ENCODE measurements around the gene TPK1. TPM values are rescaled to one million over a fixed set of nuclear protein-coding genes. Genes with fewer than 3 reads are reported as not detected.

TPK1 gene
- total and polyA plus RNA-seq, 5 donors: 5.5 to 8.8 (median 7.5) TPM

DNA sequence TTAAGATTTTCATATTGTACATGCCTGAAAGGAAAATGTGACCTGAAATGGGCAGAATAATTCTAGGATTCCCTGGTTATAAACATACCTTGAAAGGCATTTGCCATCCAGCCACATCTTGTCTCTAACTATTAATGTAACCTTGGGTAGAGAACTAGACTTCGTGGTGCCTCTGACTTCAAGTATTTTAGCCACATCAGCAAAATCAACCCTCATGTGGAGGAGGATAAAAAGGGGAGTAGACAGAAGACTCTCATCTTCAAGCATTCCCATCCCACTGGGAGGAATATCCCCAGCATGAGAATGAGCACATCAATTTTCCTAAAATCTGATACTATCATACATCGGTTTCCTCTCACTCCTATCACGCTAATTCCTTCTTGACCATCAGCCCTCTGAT is 267.6 kb downstream of the TPK1 start:
- Histone ChIP-seq H3K4me3 (ENCODE audit: low read length) (no peak overlapping the region), H3K27ac (ENCODE audit: low read length) (no peak overlapping the region), H3K27me3 (ENCODE audit: control insufficient read depth, insufficient read depth) (no peaks in the 10 kb centered on the region), H3K9me3 (ENCODE audit: control insufficient read depth, low read length) (no peaks in the 10 kb centered on the region), H3K4me1 (ENCODE audit: control insufficient read depth, insufficient read depth, low read length) (no peaks in the 10 kb centered on the region)
- intact Hi-C loops (cut with DNase I): no loop called here
- ATAC-seq (no peak), DNase-seq (no peak)
- 79% methylated on average over 3 of the region's 3 CpGs for WGBS

GRCh38 chr7:144565586-144565985 is 270.3 kb downstream of the TPK1 start:
- no peaks in the 10 kb centered on the region for H3K27me3 ChIP-seq (ENCODE audit: control insufficient read depth, insufficient read depth)
- no peak overlapping the region for H3K4me3 ChIP-seq (ENCODE audit: low read length)
- intact Hi-C loops (cut with DNase I): no loop called here
- H3K4me1 ChIP-seq (ENCODE audit: control insufficient read depth, insufficient read depth, low read length): no peaks in the 10 kb centered on the region
- H3K9me3 ChIP-seq (ENCODE audit: control insufficient read depth, low read length): no peaks in the 10 kb centered on the region
- DNase-seq: no peak
- no peak overlapping the region for H3K27ac ChIP-seq (ENCODE audit: low read length)
- no peak for ATAC-seq
- WGBS: 86% methylated on average over 4 of the region's 4 CpGs

GRCh38 chr7:144549861-144550260 is 286.0 kb downstream of the TPK1 start:
- Histone ChIP-seq H3K27ac (ENCODE audit: low read length) (no peak overlapping the region), H3K27me3 (ENCODE audit: control insufficient read depth, insufficient read depth) (no peaks in the 10 kb centered on the region), H3K9me3 (ENCODE audit: control insufficient read depth, low read length) (no peaks in the 10 kb centered on the region), H3K4me1 (ENCODE audit: control insufficient read depth, insufficient read depth, low read length) (no peaks in the 10 kb centered on the region), H3K4me3 (ENCODE audit: low read length) (no peak overlapping the region)
- ATAC-seq: peak in 1 of 2 donors; percentile 36
- intact Hi-C loops (cut with DNase I): no loop called here
- DNase-seq: no peak
- 66% methylated on average over 7 of the region's 7 CpGs for WGBS

DNA sequence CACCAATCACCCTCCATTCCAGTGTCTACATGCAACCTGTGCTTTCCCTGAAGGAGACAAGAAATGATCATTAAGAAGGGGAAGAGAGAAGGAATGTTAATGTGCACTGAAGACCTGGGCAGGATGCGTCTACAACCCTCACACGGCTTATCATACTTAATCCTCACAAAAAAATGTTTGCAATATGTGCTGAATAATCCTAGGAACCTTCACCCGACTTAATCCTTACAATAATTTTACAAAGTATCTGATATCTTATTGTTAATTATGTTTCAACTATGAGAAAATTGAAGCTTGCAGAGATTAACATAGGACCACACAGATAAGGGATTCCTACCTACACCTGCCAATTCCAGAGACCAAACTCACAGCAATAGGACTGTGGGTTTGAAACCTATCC is 287.3 kb downstream of the TPK1 start:
- ATAC-seq (no peak), DNase-seq (no peak)
- Histone ChIP-seq H3K27ac (ENCODE audit: low read length) (no peak overlapping the region), H3K9me3 (ENCODE audit: control insufficient read depth, low read length) (no peaks in the 10 kb centered on the region), H3K27me3 (ENCODE audit: control insufficient read depth, insufficient read depth) (no peaks in the 10 kb centered on the region), H3K4me1 (ENCODE audit: control insufficient read depth, insufficient read depth, low read length) (no peaks in the 10 kb centered on the region), H3K4me3 (ENCODE audit: low read length) (no peak overlapping the region)
- intact Hi-C loops (cut with DNase I): no loop called here
- 94% methylated on average over 3 of the region's 3 CpGs for WGBS

DNA sequence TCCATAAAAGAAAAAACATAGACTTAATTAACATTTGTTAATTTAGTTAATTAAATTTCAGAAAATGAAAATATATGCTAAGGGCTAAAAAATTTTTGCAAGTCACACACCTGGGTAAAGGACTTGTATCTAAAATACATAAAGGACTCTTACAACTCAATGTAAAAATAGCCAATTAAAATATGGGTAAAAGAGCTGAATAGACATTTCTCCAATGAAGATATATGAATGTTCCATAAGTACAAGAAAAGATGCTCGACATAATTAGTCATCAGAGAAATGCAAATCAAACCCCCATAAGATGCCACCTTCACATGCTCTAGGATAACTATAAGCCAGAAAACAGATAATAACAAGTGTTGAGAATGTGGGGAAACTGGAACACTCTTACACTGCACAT is 288.0 kb downstream of the TPK1 start:
- no peak for ATAC-seq
- WGBS: 93% methylated on average over 1 of the region's 1 CpG
- DNase-seq: no peak
- intact Hi-C loops (cut with DNase I): no loop called here
- no peaks in the 10 kb centered on the region for H3K9me3 ChIP-seq (ENCODE audit: control insufficient read depth, low read length)
- no peak overlapping the region for H3K4me3 ChIP-seq (ENCODE audit: low read length)
- H3K27me3 ChIP-seq (ENCODE audit: control insufficient read depth, insufficient read depth): no peaks in the 10 kb centered on the region
- H3K27ac ChIP-seq (ENCODE audit: low read length): no peak overlapping the region
- no peaks in the 10 kb centered on the region for H3K4me1 ChIP-seq (ENCODE audit: control insufficient read depth, insufficient read depth, low read length)

- intact Hi-C loops (cut with DNase I): no loop called here
- H3K27me3 ChIP-seq (ENCODE audit: control insufficient read depth, insufficient read depth): no peaks in the 10 kb centered on the region
- ATAC-seq (no peak), DNase-seq (no peak)
- H3K9me3 ChIP-seq (ENCODE audit: control insufficient read depth, low read length): no peaks in the 10 kb centered on the region
- no peak overlapping the region for H3K4me3 ChIP-seq (ENCODE audit: low read length)
- H3K27ac ChIP-seq (ENCODE audit: low read length): no peak overlapping the region
- no peaks in the 10 kb centered on the region for H3K4me1 ChIP-seq (ENCODE audit: control insufficient read depth, insufficient read depth, low read length)
- WGBS: 68% methylated on average over 2 of the region's 2 CpGs
Observed at GRCh38 chr7:144546782-144547181, 289.1 kb downstream of the TPK1 start.

GRCh38 chr7:144545330-144545729 is 290.5 kb downstream of the TPK1 start:
- 70% methylated on average over 1 of the region's 1 CpG for WGBS
- no peaks in the 10 kb centered on the region for H3K27me3 ChIP-seq (ENCODE audit: control insufficient read depth, insufficient read depth)
- H3K4me3 ChIP-seq (ENCODE audit: low read length): no peak overlapping the region
- intact Hi-C loops (cut with DNase I): no loop called here
- no peaks in the 10 kb centered on the region for H3K9me3 ChIP-seq (ENCODE audit: control insufficient read depth, low read length)
- DNase-seq: no peak
- H3K27ac ChIP-seq (ENCODE audit: low read length): no peak overlapping the region
- H3K4me1 ChIP-seq (ENCODE audit: control insufficient read depth, insufficient read depth, low read length): no peaks in the 10 kb centered on the region
- no peak for ATAC-seq

- H3K27ac ChIP-seq (ENCODE audit: low read length): no peak overlapping the region
- intact Hi-C loops (cut with DNase I): no loop called here
- no peaks in the 10 kb centered on the region for H3K9me3 ChIP-seq (ENCODE audit: control insufficient read depth, low read length)
- H3K4me3 ChIP-seq (ENCODE audit: low read length): no peak overlapping the region
- ATAC-seq: no peak
- WGBS: 90% methylated on average over 3 of the region's 3 CpGs
- DNase-seq: no peak
- no peaks in the 10 kb centered on the region for H3K27me3 ChIP-seq (ENCODE audit: control insufficient read depth, insufficient read depth)
- H3K4me1 ChIP-seq (ENCODE audit: control insufficient read depth, insufficient read depth, low read length): no peaks in the 10 kb centered on the region
Observed at GRCh38 chr7:144534655-144535395, 301.0 kb downstream of the TPK1 start.

- peak; percentile 87 to 99 for ATAC-seq
- intact Hi-C loops (cut with DNase I): no loop called here
Observed at GRCh38 chr7:144534196-144534595, 301.7 kb downstream of the TPK1 start.

DNA sequence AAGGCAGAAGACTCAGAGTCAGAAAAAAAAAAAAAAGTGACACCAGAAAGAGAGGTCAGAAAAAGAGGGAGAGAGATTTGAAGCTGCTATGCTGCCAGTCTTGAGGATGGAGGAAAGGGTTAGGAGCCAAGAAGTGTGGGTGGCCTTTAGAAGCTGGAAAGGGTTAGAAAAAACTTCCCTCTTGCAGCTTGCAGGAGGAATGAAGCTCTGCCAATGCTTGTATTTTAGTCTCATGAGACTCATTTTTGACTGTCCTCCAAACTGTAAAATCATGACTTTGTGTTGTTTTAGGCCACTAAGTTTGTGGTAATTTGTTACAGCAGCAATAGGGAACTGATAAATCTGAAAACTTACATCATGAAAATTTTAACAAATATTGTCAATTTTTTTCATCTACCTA is 304.7 kb downstream of the TPK1 start:
- H3K27ac ChIP-seq (ENCODE audit: low read length): no peak overlapping the region
- no peaks in the 10 kb centered on the region for H3K4me1 ChIP-seq (ENCODE audit: control insufficient read depth, insufficient read depth, low read length)
- ATAC-seq (no peak), DNase-seq (no peak)
- intact Hi-C loops (cut with DNase I): no loop called here
- H3K27me3 ChIP-seq (ENCODE audit: control insufficient read depth, insufficient read depth): no peaks in the 10 kb centered on the region
- H3K9me3 ChIP-seq (ENCODE audit: control insufficient read depth, low read length): no peaks in the 10 kb centered on the region
- no peak overlapping the region for H3K4me3 ChIP-seq (ENCODE audit: low read length)

More at GRCh38 chr7:144534196-144534595, 301.7 kb downstream of the TPK1 start:
- H3K4me1 ChIP-seq (ENCODE audit: control insufficient read depth, insufficient read depth, low read length): no peaks in the 10 kb centered on the region
- H3K4me3 ChIP-seq (ENCODE audit: low read length): no peak overlapping the region
- H3K27me3 ChIP-seq (ENCODE audit: control insufficient read depth, insufficient read depth): no peaks in the 10 kb centered on the region
- H3K27ac ChIP-seq (ENCODE audit: low read length): no peak overlapping the region
- no peak for DNase-seq
- H3K9me3 ChIP-seq (ENCODE audit: control insufficient read depth, low read length): no peaks in the 10 kb centered on the region
- 51% methylated on average over 4 of the region's 4 CpGs for WGBS

GRCh38 chr7:144529269-144529926 is 306.5 kb downstream of the TPK1 start:
- no peak for DNase-seq
- Histone ChIP-seq H3K27me3 (ENCODE audit: control insufficient read depth, insufficient read depth) (no peaks in the 10 kb centered on the region), H3K4me3 (ENCODE audit: low read length) (no peak overlapping the region), H3K9me3 (ENCODE audit: control insufficient read depth, low read length) (no peaks in the 10 kb centered on the region), H3K4me1 (ENCODE audit: control insufficient read depth, insufficient read depth, low read length) (no peaks in the 10 kb centered on the region), H3K27ac (ENCODE audit: low read length) (no peak overlapping the region)
- 63% methylated on average over 3 of the region's 3 CpGs for WGBS
- no peak for ATAC-seq
- intact Hi-C loops (cut with DNase I): no loop called here
